ENCODE data around the gene PRDM10.

The PRDM10 gene

GRCh38 chr11:129947474-129947873, 55.2 kb downstream of the PRDM10 start:
- TF ChIP-seq CTCF (IDR thresholded peaks at IDR 0.05; ENCODE audit: low read depth, low read length, missing control alignments): no peak
- no peak overlapping the region for H3K4me3 ChIP-seq (ENCODE audit: low read depth, low read length)
- no peak for DNase-seq (ENCODE audit: low read depth)

- no peak overlapping the region for H3K4me3 ChIP-seq (ENCODE audit: low read depth, low read length)
- no peak for TF ChIP-seq CTCF (IDR thresholded peaks at IDR 0.05; ENCODE audit: low read depth, low read length, missing control alignments)
- no peak for DNase-seq (ENCODE audit: low read depth)
Measured at GRCh38 chr11:129946965-129947364, 55.7 kb downstream of the PRDM10 start.

GRCh38 chr11:129946256-129946655, 56.4 kb downstream of the PRDM10 start:
- no peak for DNase-seq (ENCODE audit: low read depth)
- TF ChIP-seq CTCF (IDR thresholded peaks at IDR 0.05; ENCODE audit: low read depth, low read length, missing control alignments): no peak
- H3K4me3 ChIP-seq (ENCODE audit: low read depth, low read length): no peak overlapping the region

GRCh38 chr11:129945373-129945772, 57.3 kb downstream of the PRDM10 start:
- no peak for DNase-seq (ENCODE audit: low read depth)
- no peak overlapping the region for H3K4me3 ChIP-seq (ENCODE audit: low read depth, low read length)
- no peak for TF ChIP-seq CTCF (IDR thresholded peaks at IDR 0.05; ENCODE audit: low read depth, low read length, missing control alignments)

GRCh38 chr11:129944696-129945095, 57.9 kb downstream of the PRDM10 start:
- no peak for TF ChIP-seq CTCF (IDR thresholded peaks at IDR 0.05; ENCODE audit: low read depth, low read length, missing control alignments)
- H3K4me3 ChIP-seq (ENCODE audit: low read depth, low read length): no peak overlapping the region
- no peak for DNase-seq (ENCODE audit: low read depth)

GRCh38 chr11:129943036-129943435, 59.6 kb downstream of the PRDM10 start:
- TF ChIP-seq CTCF (IDR thresholded peaks at IDR 0.05; ENCODE audit: low read depth, low read length, missing control alignments): no peak
- DNase-seq (ENCODE audit: low read depth): no peak

GRCh38 chr11:129939510-129939909, 63.1 kb downstream of the PRDM10 start:
- DNase-seq (ENCODE audit: low read depth): no peak
- no peak for TF ChIP-seq CTCF (IDR thresholded peaks at IDR 0.05; ENCODE audit: low read depth, low read length, missing control alignments)
- H3K4me3 ChIP-seq (ENCODE audit: low read depth, low read length): no peak overlapping the region

More at GRCh38 chr11:129943036-129943435, 59.6 kb downstream of the PRDM10 start:
- no peak overlapping the region for H3K4me3 ChIP-seq (ENCODE audit: low read depth, low read length)
